GM20431 (cell line): ENCODE measurements around the gene CYTH4.
"Not testable (repeated sequence)": the region's sequence is repeated elsewhere in the genome, so short reads cannot be mapped to it uniquely, and the experiment has no call there.

Experiments
- in situ Hi-C: fragments of 300-500 bp; cut with MseI, MboI; formaldehyde crosslinking; loops from one replicate; pipeline ENCODE4 v1.15.0; 2020; ENCODE audit warnings: low sequenced_read_pairs; ENCODE audit not compliant: unreplicated experiment

The CYTH4 gene

GRCh38 chr22:37245740-37246139, 36.6 kb upstream of the CYTH4 start:
- in situ Hi-C loops, result no loop called here

GRCh38 chr22:37248251-37248650, 34.1 kb upstream of the CYTH4 start:
- in situ Hi-C loops, result no loop called here

- in situ Hi-C loops, result no loop called here
Observed at GRCh38 chr22:37249986-37250385, 32.3 kb upstream of the CYTH4 start.

GRCh38 chr22:37251836-37252235, 30.5 kb upstream of the CYTH4 start:
- in situ Hi-C loops, result not testable (repeated sequence)

- in situ Hi-C loops, result no loop called here
Observed at GRCh38 chr22:37253126-37253660, 29.1 kb upstream of the CYTH4 start.

GRCh38 chr22:37254209-37254866, 28.0 kb upstream of the CYTH4 start:
- in situ Hi-C loops, result no loop called here

GRCh38 chr22:37254867-37255233, 27.5 kb upstream of the CYTH4 start:
- in situ Hi-C loops, result no loop called here

- in situ Hi-C loops, result no loop called here
Observed at GRCh38 chr22:37255558-37256006, 26.7 kb upstream of the CYTH4 start.

GRCh38 chr22:37256075-37256726, 26.1 kb upstream of the CYTH4 start:
- in situ Hi-C loops, result no loop called here

GRCh38 chr22:37258005-37258752, 24.1 kb upstream of the CYTH4 start:
- in situ Hi-C loops, result no loop called here

- in situ Hi-C loops, result no loop called here
Observed at GRCh38 chr22:37258753-37259401, 23.4 kb upstream of the CYTH4 start.

- in situ Hi-C loops, result no loop called here
Observed at GRCh38 chr22:37259540-37260029, 22.7 kb upstream of the CYTH4 start.

GRCh38 chr22:37260155-37260795, 22.0 kb upstream of the CYTH4 start:
- in situ Hi-C loops, result no loop called here

- in situ Hi-C loops, result no loop called here
Observed at GRCh38 chr22:37260901-37261336, 21.4 kb upstream of the CYTH4 start.

- in situ Hi-C loops, result no loop called here
Observed at GRCh38 chr22:37262346-37262745, 20.0 kb upstream of the CYTH4 start.

- in situ Hi-C loops, result no loop called here
Observed at GRCh38 chr22:37263966-37264887, 18.1 kb upstream of the CYTH4 start.

- in situ Hi-C loops, result no loop called here
Observed at GRCh38 chr22:37266581-37267134, 15.7 kb upstream of the CYTH4 start.

- in situ Hi-C loops, result no loop called here
Observed at GRCh38 chr22:37267135-37267587, 15.1 kb upstream of the CYTH4 start.
